Middle frontal gyrus (tissue), 1 donor: ENCODE data around the gene PRDM16.

ENCODE experiments used
- DNase-seq: peaks from one replicate; pipeline ENCODE4 v3.0.0-alpha.2; 2015; ENCODE audit warnings: low spot score; ENCODE audit errors: extremely low spot score

The PRDM16 gene

GRCh38 chr1:3103967-3104677 is 35.1 kb downstream of the PRDM16 start:
- no peak for DNase-seq

GRCh38 chr1:3105167-3105863 is 36.3 kb downstream of the PRDM16 start:
- no peak for DNase-seq

GRCh38 chr1:3106216-3106615 is 37.2 kb downstream of the PRDM16 start:
- no peak for DNase-seq

- DNase-seq: no peak
Measured at GRCh38 chr1:3107201-3107600, 38.2 kb downstream of the PRDM16 start.

GRCh38 chr1:3109355-3109754 is 40.4 kb downstream of the PRDM16 start:
- no peak for DNase-seq

- no peak for DNase-seq
Measured at GRCh38 chr1:3111348-3112021, 42.5 kb downstream of the PRDM16 start.

- DNase-seq: no peak
Measured at GRCh38 chr1:3112526-3112925, 43.5 kb downstream of the PRDM16 start.

GRCh38 chr1:3113047-3113740 is 44.2 kb downstream of the PRDM16 start:
- DNase-seq: no peak

GRCh38 chr1:3113741-3114056 is 44.7 kb downstream of the PRDM16 start:
- DNase-seq: no peak

GRCh38 chr1:3114131-3114744 is 45.2 kb downstream of the PRDM16 start:
- DNase-seq: no peak

- no peak for DNase-seq
Measured at GRCh38 chr1:3114846-3115245, 45.8 kb downstream of the PRDM16 start.

GRCh38 chr1:3115275-3116149 is 46.5 kb downstream of the PRDM16 start:
- no peak for DNase-seq

- DNase-seq: no peak
Measured at GRCh38 chr1:3116150-3116510, 47.1 kb downstream of the PRDM16 start.

- DNase-seq: no peak
Measured at GRCh38 chr1:3116560-3116959, 47.6 kb downstream of the PRDM16 start.

- no peak for DNase-seq
Measured at GRCh38 chr1:3117879-3118278, 48.9 kb downstream of the PRDM16 start.

- no peak for DNase-seq
Measured at GRCh38 chr1:3119061-3119460, 50.1 kb downstream of the PRDM16 start.

GRCh38 chr1:3119725-3120124 is 50.7 kb downstream of the PRDM16 start:
- no peak for DNase-seq

GRCh38 chr1:3120140-3120539 is 51.1 kb downstream of the PRDM16 start:
- no peak for DNase-seq

GRCh38 chr1:3120994-3121393 is 52.0 kb downstream of the PRDM16 start:
- DNase-seq: no peak

GRCh38 chr1:3121401-3122210 is 52.6 kb downstream of the PRDM16 start:
- no peak for DNase-seq
